Right atrium auricular region (tissue), 2 donors: Measurements from ENCODE around the gene PAMR1. TPM values are rescaled to one million over a fixed set of nuclear protein-coding genes. Genes with fewer than 3 reads are reported as not detected.

Source experiments
- DNase-seq: peaks from one replicate; pipeline ENCODE4 v3.0.0-alpha.2; 2019; ENCODE audit warnings: low spot score
- H3K27ac ChIP-seq, 2 donors: fragments of 200-600 bp; sonication (generic); 1 replicate in 1 of 2; 2 replicates in 1 of 2; pipeline ENCODE4 v1.5.1; 2016 to 2019
- H3K27me3 ChIP-seq, 2 donors: fragments of 200-600 bp; sonication (generic); one replicate each; pipeline versions ENCODE4 v1.5.1 to v1.6.0; 2017 to 2019
- H3K36me3 ChIP-seq: fragments of 200-600 bp; sonication (generic); one replicate; pipeline ENCODE4 v1.5.1; 2016
- H3K4me1 ChIP-seq, 2 donors: fragments of 200-600 bp; sonication (generic); one replicate each; pipeline versions ENCODE4 v1.5.1 to v1.6.0; 2017 to 2019
- H3K4me3 ChIP-seq, 2 donors: fragments of 200-600 bp; sonication (generic); 1 replicate in 1 of 2; 2 replicates in 1 of 2; pipeline ENCODE4 v1.5.1; 2017 to 2019; ENCODE audit warnings: mild to moderate bottlenecking in 1 of 2, moderate library complexity in 1 of 2
- H3K9me3 ChIP-seq, 2 donors: fragments of 200-600 bp; sonication (generic); one replicate each; pipeline ENCODE4 v1.5.1; 2019
- total RNA-seq, 2 donors: library from RNA; depleted of rRNA; stranded (reverse); fragments of >200 nt; gene quantifications; one replicate each; pipeline ENCODE4 v1.1.0, GENCODE V29; 2016
- TF ChIP-seq, protein P1 (sequence below), 2 donors: fragments of 200-600 bp; sonication (generic); IDR thresholded peaks; one replicate each; pipeline ENCODE4 v1.5.1; 2019; ENCODE audit warnings: antibody characterized with exemption in 2 of 2

PAMR1 gene, protein sequence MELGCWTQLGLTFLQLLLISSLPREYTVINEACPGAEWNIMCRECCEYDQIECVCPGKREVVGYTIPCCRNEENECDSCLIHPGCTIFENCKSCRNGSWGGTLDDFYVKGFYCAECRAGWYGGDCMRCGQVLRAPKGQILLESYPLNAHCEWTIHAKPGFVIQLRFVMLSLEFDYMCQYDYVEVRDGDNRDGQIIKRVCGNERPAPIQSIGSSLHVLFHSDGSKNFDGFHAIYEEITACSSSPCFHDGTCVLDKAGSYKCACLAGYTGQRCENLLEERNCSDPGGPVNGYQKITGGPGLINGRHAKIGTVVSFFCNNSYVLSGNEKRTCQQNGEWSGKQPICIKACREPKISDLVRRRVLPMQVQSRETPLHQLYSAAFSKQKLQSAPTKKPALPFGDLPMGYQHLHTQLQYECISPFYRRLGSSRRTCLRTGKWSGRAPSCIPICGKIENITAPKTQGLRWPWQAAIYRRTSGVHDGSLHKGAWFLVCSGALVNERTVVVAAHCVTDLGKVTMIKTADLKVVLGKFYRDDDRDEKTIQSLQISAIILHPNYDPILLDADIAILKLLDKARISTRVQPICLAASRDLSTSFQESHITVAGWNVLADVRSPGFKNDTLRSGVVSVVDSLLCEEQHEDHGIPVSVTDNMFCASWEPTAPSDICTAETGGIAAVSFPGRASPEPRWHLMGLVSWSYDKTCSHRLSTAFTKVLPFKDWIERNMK
- total RNA-seq: 10 to 100 TPM in 1 of 2 donors, 1 to 10 TPM in 1; 8.6 to 15.3 TPM

DNA sequence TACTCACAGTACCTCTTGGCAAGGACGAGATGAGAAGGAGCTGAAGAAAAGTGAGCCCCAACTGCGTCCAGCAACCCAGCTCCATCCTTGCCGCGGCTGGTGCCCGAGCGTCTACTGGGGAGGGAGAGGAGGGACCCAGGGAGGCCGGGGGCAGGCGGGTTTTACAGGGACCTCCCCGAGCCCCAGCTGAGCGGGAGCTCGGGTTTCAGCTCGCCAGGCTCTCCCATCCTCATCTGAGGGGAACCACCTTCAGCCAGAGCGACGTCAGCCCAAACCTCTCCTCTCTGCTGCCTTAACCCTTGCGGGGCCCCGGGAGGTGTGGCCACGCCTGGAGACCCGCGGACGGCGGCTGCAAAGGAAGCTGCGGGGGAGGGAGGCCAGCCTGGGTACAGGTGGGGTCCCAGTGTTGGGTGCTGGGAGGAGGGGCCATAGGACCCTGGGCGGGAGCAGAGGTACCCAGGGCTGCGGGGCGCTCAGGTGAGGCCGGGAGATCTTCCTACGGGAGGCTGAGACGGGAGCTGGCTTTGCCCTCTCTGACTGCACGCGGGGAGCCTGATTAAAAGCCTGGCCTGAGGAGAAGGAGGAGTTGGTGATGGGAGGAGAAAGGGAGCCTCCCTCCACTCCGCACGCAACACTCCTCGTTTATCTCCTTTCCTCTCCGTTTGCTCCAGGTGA lies at the start of gene PAMR1:
Gene PAMR1 (minus strand): TSS at position 116 of the 675 bp plus-strand sequence. CDS start 31 bp downstream, at position 85.
- no peaks in the 10 kb centered on the region for H3K36me3 ChIP-seq

DNA sequence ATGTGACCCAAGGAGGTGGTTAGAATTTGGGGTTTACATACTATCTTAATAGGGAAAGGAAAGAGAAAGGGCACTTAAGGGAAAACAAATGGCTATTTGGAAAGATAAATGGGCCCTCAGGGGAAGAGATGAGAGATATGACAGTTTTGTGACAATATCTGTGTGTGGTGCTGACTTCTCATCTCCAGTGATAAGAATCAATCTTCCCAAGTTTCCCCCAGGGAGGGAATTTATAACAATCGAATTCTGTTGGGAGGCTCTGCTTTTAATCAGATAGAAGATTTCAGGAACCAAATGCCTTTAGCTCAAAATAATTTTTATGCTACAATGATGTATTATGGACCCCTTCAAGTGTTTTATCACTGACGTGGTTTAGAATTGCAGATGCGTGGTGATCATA lies 46.3 kb upstream of the PAMR1 start:
- H3K9me3 ChIP-seq: peaks cover 0 to 20% of the 10 kb centered on the region in 2 donors
- H3K27ac ChIP-seq: no peak overlapping the region
- DNase-seq: no peak
- no peaks in the 10 kb centered on the region for H3K36me3 ChIP-seq
- no peak overlapping the region for H3K4me3 ChIP-seq
- no peaks in the 10 kb centered on the region for H3K4me1 ChIP-seq
- TF ChIP-seq, protein P1, sequence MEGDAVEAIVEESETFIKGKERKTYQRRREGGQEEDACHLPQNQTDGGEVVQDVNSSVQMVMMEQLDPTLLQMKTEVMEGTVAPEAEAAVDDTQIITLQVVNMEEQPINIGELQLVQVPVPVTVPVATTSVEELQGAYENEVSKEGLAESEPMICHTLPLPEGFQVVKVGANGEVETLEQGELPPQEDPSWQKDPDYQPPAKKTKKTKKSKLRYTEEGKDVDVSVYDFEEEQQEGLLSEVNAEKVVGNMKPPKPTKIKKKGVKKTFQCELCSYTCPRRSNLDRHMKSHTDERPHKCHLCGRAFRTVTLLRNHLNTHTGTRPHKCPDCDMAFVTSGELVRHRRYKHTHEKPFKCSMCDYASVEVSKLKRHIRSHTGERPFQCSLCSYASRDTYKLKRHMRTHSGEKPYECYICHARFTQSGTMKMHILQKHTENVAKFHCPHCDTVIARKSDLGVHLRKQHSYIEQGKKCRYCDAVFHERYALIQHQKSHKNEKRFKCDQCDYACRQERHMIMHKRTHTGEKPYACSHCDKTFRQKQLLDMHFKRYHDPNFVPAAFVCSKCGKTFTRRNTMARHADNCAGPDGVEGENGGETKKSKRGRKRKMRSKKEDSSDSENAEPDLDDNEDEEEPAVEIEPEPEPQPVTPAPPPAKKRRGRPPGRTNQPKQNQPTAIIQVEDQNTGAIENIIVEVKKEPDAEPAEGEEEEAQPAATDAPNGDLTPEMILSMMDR (IDR thresholded peaks at IDR 0.05): no peak
- H3K27me3 ChIP-seq: no peaks in the 10 kb centered on the region

More for the DNA sequence above, at the start of gene PAMR1:
- no peaks in the 10 kb centered on the region for H3K9me3 ChIP-seq
- H3K27ac ChIP-seq: peak within 1 kb of the TSS; percentile 41 to 48
- H3K4me3 ChIP-seq: peak within 1 kb of the TSS; percentile 24 to 47
- peak; percentile 76 for DNase-seq
- H3K27me3 ChIP-seq: no peaks in the 10 kb centered on the region
- peaks cover 0 to 20% of the 10 kb centered on the region in 2 donors for H3K4me1 ChIP-seq
- TF ChIP-seq, protein P1 (IDR thresholded peaks at IDR 0.05): no peak

DNA sequence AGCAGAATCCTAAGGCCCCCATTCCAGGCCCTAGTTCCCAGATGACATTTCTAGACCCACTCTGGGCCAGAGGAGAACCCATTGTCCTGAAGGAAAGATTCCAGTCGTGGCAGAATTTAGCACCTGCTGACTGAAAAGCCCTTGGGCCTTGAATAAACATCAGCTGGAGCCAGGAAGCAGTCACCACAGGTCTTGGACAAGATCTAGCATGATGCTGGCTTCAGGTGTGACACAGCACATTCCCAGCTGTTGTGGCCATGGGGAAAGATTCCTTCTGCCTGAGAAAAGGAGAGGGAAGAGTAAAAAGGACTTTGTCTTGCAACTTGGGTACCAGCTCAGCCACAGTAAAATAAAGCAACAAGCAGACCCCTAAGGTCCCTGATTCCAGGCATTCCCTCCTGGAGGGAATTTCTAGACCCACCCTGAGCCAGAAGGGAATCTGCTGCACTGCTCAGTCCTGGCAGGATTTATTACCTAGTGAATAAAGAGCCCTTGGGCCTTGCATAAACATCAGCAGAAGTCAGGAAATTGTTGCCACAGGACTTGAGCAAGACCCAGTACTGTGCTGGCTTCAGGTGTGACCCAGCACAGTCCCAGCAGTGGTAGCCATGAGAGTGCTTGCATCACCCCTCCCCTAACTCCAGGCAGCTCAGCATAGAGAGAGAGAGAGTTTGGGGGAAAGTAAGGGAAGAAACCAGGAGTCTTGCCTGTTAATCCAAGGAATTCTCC lies 42.5 kb upstream of the PAMR1 start:
- no peak overlapping the region for H3K27ac ChIP-seq
- DNase-seq: no peak
- H3K36me3 ChIP-seq: no peaks in the 10 kb centered on the region
- peaks cover 0 to 7% of the 10 kb centered on the region in 2 donors for H3K4me1 ChIP-seq
- TF ChIP-seq, protein P1 (IDR thresholded peaks at IDR 0.05): no peak
- H3K9me3 ChIP-seq: peaks cover 0 to 16% of the 10 kb centered on the region in 2 donors
- H3K4me3 ChIP-seq: no peak overlapping the region
- H3K27me3 ChIP-seq: no peaks in the 10 kb centered on the region

DNA sequence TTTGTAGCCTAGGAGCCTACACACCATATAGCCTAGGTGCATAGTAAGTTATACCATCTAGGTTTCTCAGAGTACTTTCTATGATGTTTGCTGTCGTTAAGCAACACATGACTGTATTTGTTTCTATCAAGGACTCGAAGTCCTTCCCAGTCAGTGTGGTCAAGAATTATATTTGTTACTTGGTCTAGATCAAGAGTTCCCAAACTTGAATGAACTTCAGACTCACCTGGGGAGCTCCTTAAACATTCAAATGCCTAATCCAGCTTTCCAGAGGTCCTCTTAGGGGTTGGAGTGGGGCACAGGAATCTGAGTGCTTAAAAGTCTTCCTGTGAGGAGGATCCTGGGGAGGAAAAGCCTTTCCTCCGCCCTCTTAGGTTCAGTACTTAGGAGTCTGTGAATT lies 41.5 kb upstream of the PAMR1 start:
- peaks cover 0 to 7% of the 10 kb centered on the region in 2 donors for H3K4me1 ChIP-seq
- no peaks in the 10 kb centered on the region for H3K27me3 ChIP-seq
- peaks cover 0 to 16% of the 10 kb centered on the region in 2 donors for H3K9me3 ChIP-seq
- no peak overlapping the region for H3K27ac ChIP-seq
- H3K36me3 ChIP-seq: no peaks in the 10 kb centered on the region
- H3K4me3 ChIP-seq: no peak overlapping the region
- DNase-seq: no peak
- TF ChIP-seq, protein P1 (IDR thresholded peaks at IDR 0.05): no peak

DNA sequence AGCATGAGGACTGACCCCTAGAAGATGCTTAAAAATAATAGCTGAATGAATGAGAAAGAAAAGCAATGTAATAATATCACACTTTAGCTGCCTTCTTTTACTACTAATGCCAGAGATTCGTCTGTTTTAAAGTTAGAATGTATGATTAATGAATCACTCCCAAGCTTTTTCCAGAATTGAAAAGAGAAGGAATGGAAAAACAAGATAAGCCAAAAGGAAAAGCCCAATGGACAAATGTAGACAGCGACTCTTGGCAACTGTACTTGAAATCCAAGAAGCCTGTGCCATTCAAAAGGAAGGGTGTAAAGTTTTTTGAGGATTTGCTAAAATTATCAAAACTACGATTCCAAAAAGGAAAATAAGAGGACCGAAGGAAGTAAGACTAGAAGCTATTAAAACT lies 40.8 kb upstream of the PAMR1 start:
- H3K9me3 ChIP-seq: peaks cover 0 to 16% of the 10 kb centered on the region in 2 donors
- H3K4me3 ChIP-seq: no peak overlapping the region
- DNase-seq: no peak
- peaks cover 0 to 7% of the 10 kb centered on the region in 2 donors for H3K4me1 ChIP-seq
- no peaks in the 10 kb centered on the region for H3K36me3 ChIP-seq
- H3K27ac ChIP-seq: no peak overlapping the region
- no peaks in the 10 kb centered on the region for H3K27me3 ChIP-seq
- TF ChIP-seq, protein P1 (IDR thresholded peaks at IDR 0.05): no peak
